Right atrium auricular region (tissue), 2 donors: ENCODE data around the gene RFTN2. TPM values are rescaled to one million over a fixed set of nuclear protein-coding genes. Genes with fewer than 3 reads are reported as not detected.
A peak's percentile ranks its signal among the peaks of the same experiment; 100 is the strongest.
"Not testable (repeated sequence)": the region's sequence is repeated elsewhere in the genome, so short reads cannot be mapped to it uniquely, and the experiment has no call there.

Source experiments
- DNase-seq: peaks from one replicate; pipeline ENCODE4 v3.0.0-alpha.2; 2019; ENCODE audit warnings: low spot score
- H3K27ac ChIP-seq, 2 donors: fragments of 200-600 bp; sonication (generic); 1 replicate in 1 of 2; 2 replicates in 1 of 2; pipeline ENCODE4 v1.5.1; 2016 to 2019
- H3K27me3 ChIP-seq, 2 donors: fragments of 200-600 bp; sonication (generic); one replicate each; pipeline versions ENCODE4 v1.5.1 to v1.6.0; 2017 to 2019
- H3K36me3 ChIP-seq: fragments of 200-600 bp; sonication (generic); one replicate; pipeline ENCODE4 v1.5.1; 2016
- H3K4me1 ChIP-seq, 2 donors: fragments of 200-600 bp; sonication (generic); one replicate each; pipeline versions ENCODE4 v1.5.1 to v1.6.0; 2017 to 2019
- H3K4me3 ChIP-seq, 2 donors: fragments of 200-600 bp; sonication (generic); 1 replicate in 1 of 2; 2 replicates in 1 of 2; pipeline ENCODE4 v1.5.1; 2017 to 2019; ENCODE audit warnings: mild to moderate bottlenecking in 1 of 2, moderate library complexity in 1 of 2
- H3K9me3 ChIP-seq, 2 donors: fragments of 200-600 bp; sonication (generic); one replicate each; pipeline ENCODE4 v1.5.1; 2019
- CTCF ChIP-seq, 2 donors: fragments of 200-600 bp; sonication (generic); IDR thresholded peaks; one replicate each; pipeline ENCODE4 v1.5.1; 2019; ENCODE audit warnings: antibody characterized with exemption in 2 of 2
- total RNA-seq, 2 donors: library from RNA; depleted of rRNA; stranded (reverse); fragments of >200 nt; gene quantifications; one replicate each; pipeline ENCODE4 v1.1.0, GENCODE V29; 2016

The RFTN2 gene
- total RNA-seq, result 10 to 100 TPM in 1 of 2 donors, 1 to 10 TPM in 1; 4.5 to 11.6 TPM

- no peaks in the 10 kb centered on the region for H3K27me3 ChIP-seq
- DNase-seq, result no peak
- H3K4me1 ChIP-seq, result peaks cover 0 to 3% of the 10 kb centered on the region in 2 donors
- H3K4me3 ChIP-seq, result peak within 1 kb of the TSS; percentile 30 to 47
- TF ChIP-seq CTCF (IDR thresholded peaks at IDR 0.05), result no peak
- H3K36me3 ChIP-seq, result no peaks in the 10 kb centered on the region
- peak within 1 kb of the TSS; percentile 55 to 67 for H3K27ac ChIP-seq
- no peaks in the 10 kb centered on the region for H3K9me3 ChIP-seq
Measured at GRCh38 chr2:197675246-197675645, at the start of gene RFTN2. TSS of gene RFTN2 (minus strand) at chr2:197675587. CDS start at chr2:197675458, 129 bp downstream.

DNA sequence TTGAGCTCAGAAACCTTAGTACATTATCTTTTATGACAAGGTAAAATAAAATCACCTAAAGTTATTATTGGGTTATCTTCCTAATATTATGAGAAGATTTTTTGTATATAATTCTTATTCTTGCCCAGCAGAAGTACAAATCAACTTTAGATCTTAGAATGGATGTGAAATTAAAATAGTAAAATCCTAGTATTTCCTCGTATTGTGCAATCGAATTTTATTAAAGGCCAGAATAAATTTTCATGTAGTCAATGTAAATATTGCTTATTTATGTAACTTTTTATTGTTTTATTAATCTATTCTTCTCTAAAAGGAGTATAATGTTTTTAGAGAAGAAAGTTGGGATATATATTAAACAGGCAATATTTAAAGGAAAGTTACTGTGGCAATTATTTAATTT is 42.5 kb upstream of the RFTN2 start:
- Histone ChIP-seq H3K4me3 (no peak overlapping the region), H3K27ac (no peak overlapping the region), H3K4me1 (no peaks in the 10 kb centered on the region), H3K27me3 (no peaks in the 10 kb centered on the region), H3K36me3 (no peaks in the 10 kb centered on the region), H3K9me3 (no peaks in the 10 kb centered on the region)
- TF ChIP-seq CTCF (IDR thresholded peaks at IDR 0.05), result no peak
- DNase-seq, result no peak

DNA sequence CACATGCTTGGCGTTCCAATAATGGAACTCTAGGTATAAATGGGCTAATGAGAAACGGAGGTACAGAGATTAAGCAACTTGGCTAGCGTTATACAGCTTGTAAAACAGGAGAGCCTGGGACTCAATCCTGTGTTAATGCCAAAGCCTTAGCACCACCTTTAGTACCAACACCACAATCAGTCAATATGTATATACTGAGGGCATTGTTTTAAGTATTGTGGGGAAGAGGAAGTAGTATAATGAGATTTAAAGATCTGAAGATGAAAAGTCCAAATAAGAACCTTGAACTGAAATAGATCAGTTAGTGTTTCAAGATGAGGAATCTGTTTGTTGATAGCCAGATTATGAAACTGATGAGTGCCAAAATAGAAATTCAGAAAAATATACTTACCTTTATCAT is 37.9 kb upstream of the RFTN2 start:
- TF ChIP-seq CTCF (IDR thresholded peaks at IDR 0.05), result no peak
- H3K9me3 ChIP-seq, result no peaks in the 10 kb centered on the region
- H3K4me3 ChIP-seq, result no peak overlapping the region

DNA sequence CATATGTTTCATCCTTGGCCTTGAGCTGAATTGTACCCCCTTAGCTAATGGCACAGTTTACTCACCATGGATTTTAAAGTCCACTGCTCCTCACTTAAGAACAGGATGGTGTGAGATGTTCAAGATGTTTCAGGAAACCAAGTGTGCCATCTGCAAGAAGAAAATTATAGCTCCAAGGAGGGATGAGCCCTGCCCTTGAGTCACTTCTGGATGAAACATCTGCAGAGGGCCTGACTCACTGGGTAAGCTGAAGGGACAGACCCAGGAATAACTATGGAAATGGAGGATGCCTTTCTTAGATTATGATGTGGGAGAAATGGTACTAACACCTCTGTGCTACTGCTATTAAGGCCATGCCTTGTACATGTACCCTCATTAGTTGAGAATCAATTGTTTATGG is 36.2 kb upstream of the RFTN2 start:
- H3K27me3 ChIP-seq, result no peaks in the 10 kb centered on the region
- no peak for TF ChIP-seq CTCF (IDR thresholded peaks at IDR 0.05)
- no peaks in the 10 kb centered on the region for H3K36me3 ChIP-seq
- H3K4me3 ChIP-seq, result no peak overlapping the region
- no peak for DNase-seq
- H3K4me1 ChIP-seq, result peaks cover 0 to 31% of the 10 kb centered on the region in 2 donors
- no peaks in the 10 kb centered on the region for H3K9me3 ChIP-seq
- H3K27ac ChIP-seq, result no peak overlapping the region

More for the DNA sequence above, 37.9 kb upstream of the RFTN2 start:
- Histone ChIP-seq H3K27ac (no peak overlapping the region), H3K27me3 (no peaks in the 10 kb centered on the region), H3K4me1 (peaks cover 0 to 14% of the 10 kb centered on the region in 2 donors), H3K36me3 (no peaks in the 10 kb centered on the region)
- DNase-seq, result no peak

DNA sequence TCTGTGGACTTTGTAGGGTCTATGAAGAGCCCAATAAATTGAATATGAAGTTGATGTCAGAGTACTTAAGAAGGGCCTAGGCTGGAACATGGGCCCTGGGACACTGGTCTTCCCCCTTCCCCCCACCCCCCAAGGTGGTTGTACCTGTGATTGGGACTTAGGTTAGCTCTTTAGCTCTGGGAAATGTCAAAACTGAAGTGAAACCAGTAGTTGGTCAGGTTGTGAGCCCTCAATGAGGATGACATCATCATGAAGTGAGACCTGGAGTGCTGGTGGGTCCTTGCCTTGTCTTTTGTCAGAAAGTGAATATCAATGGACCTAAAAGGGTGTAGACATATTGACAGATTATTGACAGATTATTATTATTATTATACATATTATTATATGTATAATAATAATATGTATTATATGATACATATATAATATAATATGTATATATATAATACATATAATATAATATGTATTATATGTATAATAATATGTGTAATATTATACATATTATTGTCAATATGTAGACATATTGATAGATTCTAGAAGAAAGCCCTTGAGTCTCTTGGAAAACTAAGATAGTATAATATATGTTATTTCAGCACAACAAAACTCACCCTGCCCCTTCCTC is 35.1 kb upstream of the RFTN2 start:
- Histone ChIP-seq H3K4me1 (peaks cover 0 to 40% of the 10 kb centered on the region in 2 donors), H3K36me3 (no peaks in the 10 kb centered on the region), H3K9me3 (no peaks in the 10 kb centered on the region), H3K27ac (no peak overlapping the region), H3K27me3 (no peaks in the 10 kb centered on the region), H3K4me3 (no peak overlapping the region)
- DNase-seq, result no peak
- TF ChIP-seq CTCF (IDR thresholded peaks at IDR 0.05), result no peak

GRCh38 chr2:197709140-197709539 is 33.8 kb upstream of the RFTN2 start:
- peaks cover 0 to 45% of the 10 kb centered on the region in 2 donors for H3K4me1 ChIP-seq
- not testable (repeated sequence) for DNase-seq

More at GRCh38 chr2:197709140-197709539, 33.8 kb upstream of the RFTN2 start:
- not testable (repeated sequence) for H3K36me3 ChIP-seq, H3K9me3 ChIP-seq, H3K27me3 ChIP-seq, H3K27ac ChIP-seq, H3K4me3 ChIP-seq
